WTC11 (cell line): ENCODE data around the gene FKBP4. TPM values are rescaled to one million over a fixed set of nuclear protein-coding genes. Genes with fewer than 3 reads are reported as not detected.

Experiments used
- ATAC-seq: fragments of 200-7000 bp; cut with Tn5 transposase; 2 replicates; pipeline ENCODE4 v1.10.0; 2021; ENCODE audit warnings: mild to moderate bottlenecking, moderate library complexity
- CTCF ChIA-PET: fragments of 300-600 bp; sonication (Branson Sonifier 250); formaldehyde crosslinking; loops from one replicate; lab custom pipeline; 2021; ENCODE audit warnings: antibody characterized with exemption; lab: Charles Lee
- POLR2A ChIA-PET: fragments of 350-600 bp; sonication (Branson Sonifier 250); formaldehyde crosslinking; loops from one replicate; lab custom pipeline; 2021; ENCODE audit warnings: antibody characterized with exemption; lab: Charles Lee
- DNase-seq: peaks from one replicate; pipeline ENCODE4 v3.0.0; 2021; ENCODE audit warnings: low spot score
- H3K27ac Mint-ChIP-seq: 2 replicates; pipeline ENCODE4 v1.8.0; 2021; ENCODE audit warnings: mixed read lengths
- H3K27me3 Mint-ChIP-seq: 2 replicates; pipeline ENCODE4 v1.8.0; 2021; ENCODE audit warnings: low read depth, mild to moderate bottlenecking, moderate library complexity, mixed read lengths
- H3K36me3 Mint-ChIP-seq: 2 replicates; pipeline ENCODE4 v1.8.0; 2021; ENCODE audit warnings: mixed read lengths
- H3K4me1 Mint-ChIP-seq: 2 replicates; pipeline ENCODE4 v1.8.0; 2022; ENCODE audit warnings: mixed read lengths
- H3K4me3 Mint-ChIP-seq: 2 replicates; pipeline ENCODE4 v1.8.0; 2021; ENCODE audit warnings: mild to moderate bottlenecking, moderate library complexity, mixed read lengths
- H3K9me3 Mint-ChIP-seq: 2 replicates; pipeline ENCODE4 v1.8.0; 2021; ENCODE audit warnings: mixed read lengths
- ATF1 ChIP-seq: sonication (generic); formaldehyde crosslinking; IDR thresholded peaks from 2 replicates; pipeline ENCODE4 v1.8.1; 2023; ENCODE audit warnings: mild to moderate bottlenecking, moderate library complexity, missing genetic modification reagents
- ELF4 ChIP-seq: sonication (generic); formaldehyde crosslinking; IDR thresholded peaks from 2 replicates; pipeline ENCODE4 v1.8.1; 2022; ENCODE audit warnings: low read depth, mild to moderate bottlenecking, moderate library complexity, missing genetic modification reagents
- GRHL2 ChIP-seq: fragments of 250-450 bp; sonication (Bioruptor Pico); IDR thresholded peaks from 2 replicates; pipeline ENCODE4 v1.8.0; 2022; ENCODE audit warnings: mild to moderate bottlenecking, moderate library complexity; ENCODE audit not compliant: insufficient replicate concordance, severe bottlenecking
- JUN ChIP-seq: sonication (generic); formaldehyde crosslinking; IDR thresholded peaks from 2 replicates; pipeline ENCODE4 v1.8.0; 2023; ENCODE audit warnings: mild to moderate bottlenecking, missing genetic modification reagents
- NR2C2 ChIP-seq: sonication (generic); formaldehyde crosslinking; IDR thresholded peaks from 2 replicates; pipeline ENCODE4 v1.8.0; 2022; ENCODE audit warnings: mild to moderate bottlenecking, missing genetic modification reagents
- NR3C1 ChIP-seq: sonication (generic); formaldehyde crosslinking; conservative IDR thresholded peaks from 2 replicates; pipeline ENCODE4 v1.8.1; 2023; ENCODE audit warnings: low read depth, mild to moderate bottlenecking, missing genetic modification reagents
- RORB ChIP-seq: fragments of 250-450 bp; sonication (Bioruptor Pico); IDR thresholded peaks from 2 replicates; pipeline ENCODE4 v1.9.0; 2021; ENCODE audit warnings: mild to moderate bottlenecking
- SP1 ChIP-seq: sonication (generic); formaldehyde crosslinking; conservative IDR thresholded peaks from 2 replicates; pipeline ENCODE4 v1.8.1; 2022; ENCODE audit warnings: missing genetic modification reagents
- TCF7 ChIP-seq: sonication (generic); formaldehyde crosslinking; IDR thresholded peaks from 2 replicates; pipeline ENCODE4 v1.8.0; 2022; ENCODE audit warnings: mild to moderate bottlenecking, low read depth, missing genetic modification reagents, moderate library complexity
- TEAD1 ChIP-seq: sonication (generic); formaldehyde crosslinking; IDR thresholded peaks from 2 replicates; pipeline ENCODE4 v1.8.0; 2022; ENCODE audit warnings: mild to moderate bottlenecking, missing genetic modification reagents
- ZMAT4 ChIP-seq: fragments of 250-450 bp; sonication (Bioruptor Pico); IDR thresholded peaks from 2 replicates; pipeline ENCODE4 v1.9.0; 2021; ENCODE audit warnings: mild to moderate bottlenecking
- ZNF232 ChIP-seq: sonication (generic); formaldehyde crosslinking; IDR thresholded peaks from 2 replicates; pipeline ENCODE4 v1.8.0; 2022; ENCODE audit warnings: mild to moderate bottlenecking, missing genetic modification reagents
- ZNF425 ChIP-seq: fragments of 250-450 bp; sonication (Bioruptor Pico); conservative IDR thresholded peaks from 2 replicates; pipeline ENCODE4 v1.9.0; 2021; ENCODE audit warnings: mild to moderate bottlenecking
- ZNF671 ChIP-seq: fragments of 250-450 bp; sonication (Bioruptor Pico); IDR thresholded peaks from 2 replicates; pipeline ENCODE4 v1.8.0; 2021; ENCODE audit warnings: mild to moderate bottlenecking
- total RNA-seq: library from RNA; stranded (reverse); gene quantifications from 3 replicates; pipeline ENCODE4 v1.2.3, GENCODE V29; 2021
- TF ChIP-seq, protein P1 (sequence below): sonication (generic); formaldehyde crosslinking; conservative IDR thresholded peaks from 2 replicates; pipeline ENCODE4 v1.8.1; 2022; ENCODE audit warnings: mild to moderate bottlenecking, missing genetic modification reagents
- TF ChIP-seq, protein P2 (sequence below): sonication (generic); formaldehyde crosslinking; IDR thresholded peaks from 2 replicates; pipeline ENCODE4 v1.8.1; 2023; ENCODE audit warnings: mild to moderate bottlenecking, missing genetic modification reagents, moderate library complexity
- TF ChIP-seq, protein P3 (sequence below): sonication (generic); formaldehyde crosslinking; IDR thresholded peaks from 2 replicates; pipeline ENCODE4 v1.8.0; 2023; ENCODE audit warnings: mild to moderate bottlenecking, missing genetic modification reagents

The FKBP4 gene
- total RNA-seq, 1 experiment from 2014 or later = 257 TPM

- TF ChIP-seq, protein P1, sequence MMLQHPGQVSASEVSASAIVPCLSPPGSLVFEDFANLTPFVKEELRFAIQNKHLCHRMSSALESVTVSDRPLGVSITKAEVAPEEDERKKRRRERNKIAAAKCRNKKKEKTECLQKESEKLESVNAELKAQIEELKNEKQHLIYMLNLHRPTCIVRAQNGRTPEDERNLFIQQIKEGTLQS = no peak
- TF ChIP-seq RORB (CRISPR knock-in tag) (no peak), TEAD1 (0 out of 2 replicates have a peak, but pooled peaks have one; percentile 23)
These were observed 10.7 kb upstream of the FKBP4 start (continued) for GRCh38 chr12:2783936-2784600.

GRCh38 chr12:2785017-2785416, 9.8 kb upstream of the FKBP4 start:
- POLR2A ChIA-PET = no interaction called here
- CTCF ChIA-PET = interaction anchor here (0.9 to 4.7 kb wide), 13 partner anchors 11 to 288 kb away, joined by 3 to 113 read pairs (median 7); no protein-coding TSS in a partner anchor

DNA sequence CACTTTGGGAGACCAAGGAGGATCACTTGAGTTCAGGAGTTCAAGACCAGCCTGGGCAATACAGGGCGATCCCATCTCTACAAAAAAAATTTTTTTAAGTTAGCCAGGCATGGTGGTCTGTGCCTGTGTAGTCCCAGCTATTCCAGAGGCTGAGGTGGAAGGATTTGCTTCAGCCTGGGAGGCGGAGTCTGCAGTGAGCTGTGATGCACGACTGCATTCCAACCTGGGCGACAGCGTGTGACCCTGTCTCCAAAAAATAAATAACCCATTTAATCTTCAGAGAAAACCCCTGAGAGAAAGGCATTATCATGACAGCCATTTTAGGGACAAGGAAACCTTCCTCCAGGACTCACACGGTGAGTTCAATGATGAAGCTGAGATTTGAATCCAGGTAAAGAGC, 3.7 kb upstream of the FKBP4 start:
- H3K4me1 Mint-ChIP-seq = peaks cover 22% of the 10 kb centered on the region
- ChIA-PET POLR2A (interaction anchor here (0.7 kb wide), 1 partner anchor 20 kb away, joined by 3 read pairs; no protein-coding TSS in a partner anchor), CTCF (interaction anchor here (0.6 to 3.2 kb wide), 5 partner anchors 15 to 100 kb away, joined by 3 to 11 read pairs (median 3); no protein-coding TSS in a partner anchor)
- 0 out of 2 replicates have a peak, but pooled peaks cover 2% of the 10 kb centered on the region for H3K27me3 Mint-ChIP-seq
- no peak for ATAC-seq
- no peak overlapping the region for H3K4me3 Mint-ChIP-seq
- H3K27ac Mint-ChIP-seq = no peak overlapping the region
- no peak for DNase-seq
- 0 out of 2 replicates have a peak, but pooled peaks cover under 1% of the 10 kb centered on the region for H3K36me3 Mint-ChIP-seq
- TF ChIP-seq ZNF425 (no peak), SP1 (CRISPR knock-in tag) (no peak), ZNF671 (CRISPR knock-in tag) (no peak), TCF7 (CRISPR knock-in tag) (no peak), NR2C2 (CRISPR knock-in tag) (no peak), ATF1 (no peak), ZMAT4 (CRISPR knock-in tag) (no peak), NR3C1 (CRISPR knock-in tag) (no peak)
- H3K9me3 Mint-ChIP-seq = no peaks in the 10 kb centered on the region

More at GRCh38 chr12:2785017-2785416, 9.8 kb upstream of the FKBP4 start:
- Mint-ChIP-seq H3K4me3 (no peak overlapping the region), H3K36me3 (no peaks in the 10 kb centered on the region), H3K27me3 (peaks cover 20% of the 10 kb centered on the region), H3K4me1 (peaks cover 8% of the 10 kb centered on the region), H3K27ac (no peak overlapping the region), H3K9me3 (no peaks in the 10 kb centered on the region)
- TF ChIP-seq GRHL2 (CRISPR knock-in tag) = no peak
- TF ChIP-seq, protein P2, sequence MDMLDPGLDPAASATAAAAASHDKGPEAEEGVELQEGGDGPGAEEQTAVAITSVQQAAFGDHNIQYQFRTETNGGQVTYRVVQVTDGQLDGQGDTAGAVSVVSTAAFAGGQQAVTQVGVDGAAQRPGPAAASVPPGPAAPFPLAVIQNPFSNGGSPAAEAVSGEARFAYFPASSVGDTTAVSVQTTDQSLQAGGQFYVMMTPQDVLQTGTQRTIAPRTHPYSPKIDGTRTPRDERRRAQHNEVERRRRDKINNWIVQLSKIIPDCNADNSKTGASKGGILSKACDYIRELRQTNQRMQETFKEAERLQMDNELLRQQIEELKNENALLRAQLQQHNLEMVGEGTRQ (CRISPR knock-in tag) = no peak
- no peak for TF ChIP-seq ZNF232 (CRISPR knock-in tag)
- no peak for TF ChIP-seq JUN (CRISPR knock-in tag)
- no peak for TF ChIP-seq ELF4 (CRISPR knock-in tag)
- TF ChIP-seq, protein P3, sequence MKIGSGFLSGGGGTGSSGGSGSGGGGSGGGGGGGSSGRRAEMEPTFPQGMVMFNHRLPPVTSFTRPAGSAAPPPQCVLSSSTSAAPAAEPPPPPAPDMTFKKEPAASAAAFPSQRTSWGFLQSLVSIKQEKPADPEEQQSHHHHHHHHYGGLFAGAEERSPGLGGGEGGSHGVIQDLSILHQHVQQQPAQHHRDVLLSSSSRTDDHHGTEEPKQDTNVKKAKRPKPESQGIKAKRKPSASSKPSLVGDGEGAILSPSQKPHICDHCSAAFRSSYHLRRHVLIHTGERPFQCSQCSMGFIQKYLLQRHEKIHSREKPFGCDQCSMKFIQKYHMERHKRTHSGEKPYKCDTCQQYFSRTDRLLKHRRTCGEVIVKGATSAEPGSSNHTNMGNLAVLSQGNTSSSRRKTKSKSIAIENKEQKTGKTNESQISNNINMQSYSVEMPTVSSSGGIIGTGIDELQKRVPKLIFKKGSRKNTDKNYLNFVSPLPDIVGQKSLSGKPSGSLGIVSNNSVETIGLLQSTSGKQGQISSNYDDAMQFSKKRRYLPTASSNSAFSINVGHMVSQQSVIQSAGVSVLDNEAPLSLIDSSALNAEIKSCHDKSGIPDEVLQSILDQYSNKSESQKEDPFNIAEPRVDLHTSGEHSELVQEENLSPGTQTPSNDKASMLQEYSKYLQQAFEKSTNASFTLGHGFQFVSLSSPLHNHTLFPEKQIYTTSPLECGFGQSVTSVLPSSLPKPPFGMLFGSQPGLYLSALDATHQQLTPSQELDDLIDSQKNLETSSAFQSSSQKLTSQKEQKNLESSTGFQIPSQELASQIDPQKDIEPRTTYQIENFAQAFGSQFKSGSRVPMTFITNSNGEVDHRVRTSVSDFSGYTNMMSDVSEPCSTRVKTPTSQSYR = no peak
- no peak for DNase-seq
- ATAC-seq = no peak
